HepG2 (cell line): ENCODE measurements around the gene KCTD1. TPM values are rescaled to one million over a fixed set of nuclear protein-coding genes. Genes with fewer than 3 reads are reported as not detected.

Source experiments
- ATAC-seq: fragments of 200-7000 bp; cut with Tn5 transposase; 3 replicates; pipeline ENCODE4 v1.9.1; 2020; ENCODE audit warnings: mild to moderate bottlenecking, moderate library complexity
- BruUV-seq: library from RNA; stranded (reverse); fragments of 400-500 nt; replicated peaks from 2 replicates; lab custom pipeline; 2021; lab: Mats Ljungman, UMichigan
- CTCF ChIA-PET: fragments of 300-600 bp; formaldehyde crosslinking; extraction: SDS; loops from one replicate; lab custom pipeline; 2021; ENCODE audit warnings: low total read pairs, inconsistent platforms, low intra/inter-chr PET ratio; lab: Yijun Ruan, JAX
- POLR2A ChIA-PET: fragments of 350-600 bp; sonication (Branson Sonifier 250); formaldehyde crosslinking; loops from one replicate; lab custom pipeline; 2020; ENCODE audit warnings: antibody characterized with exemption, inconsistent platforms; lab: Yijun Ruan, JAX
- DNase-seq: peaks from one replicate; pipeline ENCODE4 v3.0.0-alpha.2; 2015; ENCODE audit warnings: low spot score
- FAIRE-seq: peaks from 3 replicates; lab custom pipeline; 2011; peaks lifted over from hg19 to GRCh38; lab: Jason Lieb, UNC
- H2AFZ ChIP-seq: one replicate; pipeline ENCODE4 v1.6.1; 2011; ENCODE audit warnings: low read length, inconsistent platforms
- H3K27ac ChIP-seq: fragments of 300-600 bp; 3 replicates; pipeline ENCODE4 v1.8.0; 2011; ENCODE audit warnings: mixed run types, mild to moderate bottlenecking, mixed read lengths, low read length, inconsistent platforms; ENCODE audit not compliant: insufficient read depth; ENCODE audit errors: extremely low read length
- H3K27me3 ChIP-seq, 2 experiments: fragments of 200-600 bp in 1 of 2; 2 replicates in 1 of 2; 3 replicates in 1 of 2; pipeline versions ENCODE4 v1.6.0 to v1.8.0; 2011; ENCODE audit warnings: low read length in 2 of 2, mild to moderate bottlenecking in 2 of 2, moderate library complexity in 2 of 2, inconsistent platforms in 1 of 2; ENCODE audit not compliant: insufficient read depth in 2 of 2, control insufficient read depth in 1 of 2
- H3K36me3 ChIP-seq, 2 experiments: fragments of 200-600 bp in 1 of 2; replicated peaks in 1 of 2; 2 replicates in 1 of 2; 3 replicates in 1 of 2; pipeline versions ENCODE4 v1.5.1 to v1.8.0; 2011; ENCODE audit warnings: low read length in 2 of 2, inconsistent platforms in 1 of 2; ENCODE audit not compliant: insufficient read depth in 2 of 2, control insufficient read depth in 1 of 2
- H3K4me1 ChIP-seq: 2 replicates; pipeline ENCODE4 v1.5.1; 2012; ENCODE audit warnings: low read length, inconsistent platforms; ENCODE audit not compliant: insufficient read depth
- H3K4me2 ChIP-seq: 2 replicates; pipeline ENCODE4 v1.6.0; 2011; ENCODE audit warnings: low read depth, low read length, inconsistent platforms
- H3K4me3 ChIP-seq, 3 experiments: fragments of 200-600 bp in 1 of 3; sonication (generic), shearing (Covaris generic) in 1 of 3; replicated peaks in 1 of 3; 2 replicates each; pipeline ENCODE4 v1.5.1; 2011 to 2016; ENCODE audit warnings: low read length in 3 of 3, inconsistent platforms in 2 of 3, low read depth in 2 of 3, mild to moderate bottlenecking in 2 of 3, control low read depth in 1 of 3, mixed read lengths in 1 of 3; ENCODE audit not compliant: insufficient read depth in 1 of 3
- H3K79me2 ChIP-seq: one replicate; pipeline ENCODE4 v1.6.1; 2011; ENCODE audit warnings: low read length, inconsistent platforms; ENCODE audit not compliant: insufficient read depth
- H3K9ac ChIP-seq: 2 replicates; pipeline ENCODE4 v1.6.0; 2011; ENCODE audit warnings: mild to moderate bottlenecking, low read depth, low read length, inconsistent platforms; ENCODE audit not compliant: insufficient read depth
- H3K9me3 ChIP-seq: 2 replicates; pipeline ENCODE4 v1.5.1; 2012; ENCODE audit warnings: mild to moderate bottlenecking, low read length
- H4K20me1 ChIP-seq: 2 replicates; pipeline ENCODE4 v1.6.0; 2011; ENCODE audit warnings: inconsistent platforms, mild to moderate bottlenecking, low read length, moderate library complexity; ENCODE audit not compliant: insufficient read depth
- ATF7 ChIP-seq, 2 experiments: fragments of 450-650 bp in 1 of 2; sonication (generic) in 1 of 2; formaldehyde crosslinking in 1 of 2; IDR thresholded peaks; 2 replicates each; pipeline versions ENCODE4 v1.4.0 to v1.6.1; 2016 to 2020; ENCODE audit warnings: antibody characterized with exemption in 1 of 2, mild to moderate bottlenecking in 1 of 2, missing genetic modification reagents in 1 of 2
- HDAC1 ChIP-seq: sonication (generic); formaldehyde crosslinking; IDR thresholded peaks from 2 replicates; pipeline ENCODE4 v1.5.1; 2020; ENCODE audit warnings: mild to moderate bottlenecking, missing genetic modification reagents
- MTA1 ChIP-seq: sonication (generic); formaldehyde crosslinking; IDR thresholded peaks from 2 replicates; pipeline ENCODE4 v1.4.0; 2020; ENCODE audit warnings: missing genetic modification reagents, mild to moderate bottlenecking, borderline replicate concordance
- STAT5B ChIP-seq: sonication (generic); formaldehyde crosslinking; IDR thresholded peaks from 2 replicates; pipeline ENCODE4 v1.4.0; 2020; ENCODE audit warnings: missing genetic modification reagents
- XRCC5 ChIP-seq: fragments of 200-400 bp; formaldehyde crosslinking; optimal IDR thresholded peaks from 2 replicates; pipeline ENCODE3; 2017; ENCODE audit warnings: mild to moderate bottlenecking, low read length
- ZBED4 ChIP-seq: sonication (generic); formaldehyde crosslinking; IDR thresholded peaks from 2 replicates; pipeline ENCODE4 v1.4.0; 2020; ENCODE audit warnings: missing genetic modification reagents, borderline replicate concordance
- ZBTB42 ChIP-seq: sonication (generic); formaldehyde crosslinking; IDR thresholded peaks from 2 replicates; pipeline ENCODE4 v1.5.0; 2020; ENCODE audit warnings: mild to moderate bottlenecking, missing genetic modification reagents
- ZNF776 ChIP-seq: sonication (generic); formaldehyde crosslinking; IDR thresholded peaks from 2 replicates; pipeline ENCODE4 v1.4.0; 2020; ENCODE audit warnings: mild to moderate bottlenecking, missing genetic modification reagents
- WGBS: methylation state at CpG from one replicate; pipeline ENCODE4 v1.1.6; 2017; ENCODE audit warnings: low lambda C conversion rate; 5-methylcytosine and 5-hydroxymethylcytosine counted together
- in situ Hi-C: cut with HindIII; loops from 2 replicates; pipeline ENCODE4 v1.10.0; 2017; ENCODE audit warnings: low pct_unique_long_range_greater_than_20kb; ENCODE audit not compliant: extremely low pct_ligation_motif_present
- intact Hi-C: fragments of 100-400 bp; cut with micrococcal nuclease; formaldehyde crosslinking; loops from one replicate; pipeline ENCODE4 v1.10.0; 2022; ENCODE audit not compliant: unreplicated experiment
- polyA plus RNA-seq, 8 experiments: library from polyadenylated mRNA; depleted of rRNA in 3 of 8; stranded (reverse) in 7 of 8; unstranded in 1 of 8; fragments of >200 nt; fragmentation: Illumina TruSeq in 4 of 8; extraction: Trizol in 4 of 8; gene quantifications; 2 replicates each; pipeline versions ENCODE4 v1.2.1 to v1.2.3, GENCODE V29; 2011 to 2016; ENCODE audit warnings: low read depth in 4 of 8, missing spikeins in 1 of 8, mixed read lengths in 1 of 8; ENCODE audit not compliant: insufficient read depth in 1 of 8
- total RNA-seq, 5 experiments: library from RNA; depleted of rRNA; stranded (reverse); fragments of >200 nt; fragmentation: Illumina TruSeq; extraction: Trizol; gene quantifications; 2 replicates each; pipeline ENCODE4 v1.2.3, GENCODE V29; 2016; ENCODE audit warnings: low read depth in 1 of 5
- TF ChIP-seq, protein P1 (sequence below): sonication (generic); formaldehyde crosslinking; IDR thresholded peaks from 2 replicates; pipeline ENCODE4 v1.9.0; 2021; ENCODE audit warnings: missing genetic modification reagents, borderline replicate concordance
- TF ChIP-seq, protein P2 (sequence below): IDR thresholded peaks from 2 replicates; pipeline ENCODE4 v1.6.1; 2012; ENCODE audit warnings: low read length, improper control_type of control experiment

Gene KCTD1
- total and polyA plus RNA-seq, 2 of the 13 experiments (the other 11 are each of a cell fraction or from before 2014, with no cell fraction given) = 2.7 to 6.8 TPM

GRCh38 chr18:26520974-26521373 lies 27.4 kb downstream of the KCTD1 start:
- Histone ChIP-seq H3K36me3 (no peaks in the 10 kb centered on the region), H2AFZ (no peak overlapping the region), H3K4me3 (no peak overlapping the region)
- intact Hi-C loops (no loop called here), in situ Hi-C loops (no loop called here)
- no peak for TF ChIP-seq ATF7 (IDR thresholded peaks at IDR 0.05)
- TF ChIP-seq ATF7 (CRISPR knock-in tag; IDR thresholded peaks at IDR 0.05) = no peak
- TF ChIP-seq, protein P1, sequence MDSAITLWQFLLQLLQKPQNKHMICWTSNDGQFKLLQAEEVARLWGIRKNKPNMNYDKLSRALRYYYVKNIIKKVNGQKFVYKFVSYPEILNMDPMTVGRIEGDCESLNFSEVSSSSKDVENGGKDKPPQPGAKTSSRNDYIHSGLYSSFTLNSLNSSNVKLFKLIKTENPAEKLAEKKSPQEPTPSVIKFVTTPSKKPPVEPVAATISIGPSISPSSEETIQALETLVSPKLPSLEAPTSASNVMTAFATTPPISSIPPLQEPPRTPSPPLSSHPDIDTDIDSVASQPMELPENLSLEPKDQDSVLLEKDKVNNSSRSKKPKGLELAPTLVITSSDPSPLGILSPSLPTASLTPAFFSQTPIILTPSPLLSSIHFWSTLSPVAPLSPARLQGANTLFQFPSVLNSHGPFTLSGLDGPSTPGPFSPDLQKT (CRISPR knock-in tag) = no peak
- TF ChIP-seq ZNF776 (CRISPR knock-in tag) = no peak
- no peak for TF ChIP-seq HDAC1
- no peak for TF ChIP-seq ZBTB42 (CRISPR knock-in tag)
- TF ChIP-seq, protein P2, sequence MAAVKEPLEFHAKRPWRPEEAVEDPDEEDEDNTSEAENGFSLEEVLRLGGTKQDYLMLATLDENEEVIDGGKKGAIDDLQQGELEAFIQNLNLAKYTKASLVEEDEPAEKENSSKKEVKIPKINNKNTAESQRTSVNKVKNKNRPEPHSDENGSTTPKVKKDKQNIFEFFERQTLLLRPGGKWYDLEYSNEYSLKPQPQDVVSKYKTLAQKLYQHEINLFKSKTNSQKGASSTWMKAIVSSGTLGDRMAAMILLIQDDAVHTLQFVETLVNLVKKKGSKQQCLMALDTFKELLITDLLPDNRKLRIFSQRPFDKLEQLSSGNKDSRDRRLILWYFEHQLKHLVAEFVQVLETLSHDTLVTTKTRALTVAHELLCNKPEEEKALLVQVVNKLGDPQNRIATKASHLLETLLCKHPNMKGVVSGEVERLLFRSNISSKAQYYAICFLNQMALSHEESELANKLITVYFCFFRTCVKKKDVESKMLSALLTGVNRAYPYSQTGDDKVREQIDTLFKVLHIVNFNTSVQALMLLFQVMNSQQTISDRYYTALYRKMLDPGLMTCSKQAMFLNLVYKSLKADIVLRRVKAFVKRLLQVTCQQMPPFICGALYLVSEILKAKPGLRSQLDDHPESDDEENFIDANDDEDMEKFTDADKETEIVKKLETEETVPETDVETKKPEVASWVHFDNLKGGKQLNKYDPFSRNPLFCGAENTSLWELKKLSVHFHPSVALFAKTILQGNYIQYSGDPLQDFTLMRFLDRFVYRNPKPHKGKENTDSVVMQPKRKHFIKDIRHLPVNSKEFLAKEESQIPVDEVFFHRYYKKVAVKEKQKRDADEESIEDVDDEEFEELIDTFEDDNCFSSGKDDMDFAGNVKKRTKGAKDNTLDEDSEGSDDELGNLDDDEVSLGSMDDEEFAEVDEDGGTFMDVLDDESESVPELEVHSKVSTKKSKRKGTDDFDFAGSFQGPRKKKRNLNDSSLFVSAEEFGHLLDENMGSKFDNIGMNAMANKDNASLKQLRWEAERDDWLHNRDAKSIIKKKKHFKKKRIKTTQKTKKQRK = no peak
- no peak for TF ChIP-seq MTA1 (CRISPR knock-in tag)
- TF ChIP-seq XRCC5 = no peak
- TF ChIP-seq ZBED4 (CRISPR knock-in tag) = no peak
- no peak for TF ChIP-seq STAT5B
- TF ChIP-seq, all 625 proteins: peak for 0
- ChIA-PET POLR2A (no interaction called here), CTCF (no interaction called here)
- BruUV-seq = no TSS peak
- ATAC-seq (no peak), FAIRE-seq (no peak), DNase-seq (no peak)
- no peak overlapping the region for H3K4me2 ChIP-seq
- no peak overlapping the region for H3K9ac ChIP-seq
- no peaks in the 10 kb centered on the region for H4K20me1 ChIP-seq
- no peak overlapping the region for H3K27ac ChIP-seq
- H3K4me1 ChIP-seq = 0 out of 2 replicates have a peak, but pooled peaks cover 4% of the 10 kb centered on the region
- H3K79me2 ChIP-seq = no peaks in the 10 kb centered on the region
- H3K27me3 ChIP-seq = no peaks in the 10 kb centered on the region
- WGBS = 96% methylated on average over 1 of the region's 3 CpGs
- no peaks in the 10 kb centered on the region for H3K9me3 ChIP-seq
